Measurements from ENCODE around the gene TBC1D2B.
"Not testable (repeated sequence)": the region's sequence is repeated elsewhere in the genome, so short reads cannot be mapped to it uniquely, and the experiment has no call there.

The TBC1D2B gene

DNA sequence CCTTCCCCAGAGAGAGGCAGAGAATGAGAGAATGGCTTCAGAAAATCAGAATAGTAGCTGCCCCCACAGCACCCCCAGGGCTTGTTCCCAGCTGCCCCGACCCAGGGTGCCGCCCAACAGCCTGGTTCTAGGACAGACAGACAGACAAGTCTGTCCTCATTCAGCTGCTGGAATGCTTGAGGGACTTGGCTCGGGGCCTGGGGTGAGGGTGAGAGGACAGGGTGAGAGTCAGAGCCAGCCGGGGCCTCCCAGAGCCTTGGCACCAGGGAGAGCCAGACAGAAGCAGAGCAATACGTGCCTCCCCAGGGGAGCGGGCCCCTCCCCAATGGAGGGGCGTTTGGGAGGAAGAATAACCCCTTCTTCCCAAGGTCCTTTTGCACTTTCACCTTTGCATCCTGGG is 105.6 kb downstream of the TBC1D2B start:
- DNase-seq = not testable (repeated sequence)

DNA sequence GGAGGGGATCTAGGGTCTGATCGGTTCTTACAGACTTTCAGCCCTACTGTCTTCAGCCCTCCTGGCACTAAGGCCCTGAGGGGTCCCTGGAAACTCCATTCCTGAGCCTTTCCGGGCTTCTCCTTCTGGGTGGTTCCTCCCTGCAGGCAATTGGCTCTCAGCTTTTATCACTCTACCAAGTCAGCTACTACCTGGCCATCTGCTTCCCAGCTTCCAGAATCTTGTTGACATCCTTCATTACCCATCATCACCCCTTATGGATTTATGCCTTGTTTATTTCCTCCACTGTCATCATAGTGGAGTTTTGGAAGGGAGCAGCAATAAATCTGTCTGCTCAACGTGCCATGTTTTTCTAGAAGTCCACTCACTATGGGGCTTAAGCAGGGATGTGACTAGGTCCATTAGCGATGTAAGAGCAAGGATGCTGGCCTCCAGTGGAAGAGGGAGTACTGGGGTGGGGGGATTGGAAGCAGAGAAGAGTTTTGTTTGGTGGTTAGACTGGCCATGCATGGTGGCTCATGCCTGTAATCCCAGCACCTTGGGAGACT is 106.6 kb downstream of the TBC1D2B start:
- DNase-seq = not testable (repeated sequence)

DNA sequence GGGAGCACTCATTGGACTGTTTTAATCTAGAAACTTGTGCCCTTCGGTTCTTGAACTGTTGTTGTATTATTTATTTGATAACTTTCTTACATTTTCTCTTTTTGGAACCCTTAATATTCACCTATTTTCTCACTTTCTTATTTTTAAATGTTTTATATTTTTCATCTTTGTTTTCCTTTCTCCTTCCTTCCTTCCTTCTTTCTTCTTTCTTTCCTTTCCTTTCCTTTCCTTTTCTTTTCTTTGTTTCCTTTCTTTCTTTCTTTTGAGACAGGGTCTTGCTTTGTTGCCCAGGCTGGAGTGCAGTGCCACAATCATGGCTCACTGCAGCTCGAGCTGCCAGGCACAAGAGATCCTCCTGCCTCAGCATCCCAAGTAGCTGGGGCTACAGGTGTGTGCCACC is 108.5 kb downstream of the TBC1D2B start:
- DNase-seq = no peak

DNA sequence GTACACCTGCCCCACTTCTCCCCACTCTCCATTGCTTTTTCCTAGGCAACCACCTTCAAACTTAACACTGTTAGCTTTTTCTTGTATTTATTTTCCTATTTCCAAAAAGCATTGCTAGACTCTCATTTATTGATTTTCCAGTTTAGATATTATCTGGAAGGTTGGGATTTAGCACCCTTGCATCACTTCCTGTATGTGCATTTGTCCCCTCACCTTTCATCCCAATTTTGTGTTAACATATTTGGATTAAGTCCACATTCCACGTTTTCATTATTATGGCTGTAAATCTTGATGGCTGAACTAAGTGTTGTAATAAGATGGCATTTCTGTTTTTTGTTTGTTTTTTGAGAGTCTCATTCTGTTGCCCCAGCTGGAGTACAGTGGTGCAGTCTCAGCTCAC is 109.7 kb downstream of the TBC1D2B start:
- no peak for DNase-seq

DNA sequence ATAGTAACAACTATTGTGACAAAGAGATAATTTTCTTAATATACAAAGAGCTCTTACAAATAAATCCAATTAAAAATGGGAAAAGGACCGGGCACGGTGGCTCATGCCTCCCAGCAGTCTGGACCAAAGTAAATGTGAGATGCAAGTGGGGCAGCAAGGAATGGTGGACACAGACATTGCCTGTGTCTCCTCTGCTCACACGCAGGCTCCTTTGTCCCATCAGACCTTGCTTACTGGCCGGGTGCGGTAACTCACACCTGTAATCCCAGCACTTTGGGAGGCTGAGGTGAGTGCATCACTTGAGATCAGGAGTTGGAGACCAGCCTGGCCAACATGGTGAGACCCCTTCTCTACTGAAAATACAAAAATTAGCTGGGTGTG is 110.3 kb downstream of the TBC1D2B start:
- not testable (repeated sequence) for DNase-seq

DNA sequence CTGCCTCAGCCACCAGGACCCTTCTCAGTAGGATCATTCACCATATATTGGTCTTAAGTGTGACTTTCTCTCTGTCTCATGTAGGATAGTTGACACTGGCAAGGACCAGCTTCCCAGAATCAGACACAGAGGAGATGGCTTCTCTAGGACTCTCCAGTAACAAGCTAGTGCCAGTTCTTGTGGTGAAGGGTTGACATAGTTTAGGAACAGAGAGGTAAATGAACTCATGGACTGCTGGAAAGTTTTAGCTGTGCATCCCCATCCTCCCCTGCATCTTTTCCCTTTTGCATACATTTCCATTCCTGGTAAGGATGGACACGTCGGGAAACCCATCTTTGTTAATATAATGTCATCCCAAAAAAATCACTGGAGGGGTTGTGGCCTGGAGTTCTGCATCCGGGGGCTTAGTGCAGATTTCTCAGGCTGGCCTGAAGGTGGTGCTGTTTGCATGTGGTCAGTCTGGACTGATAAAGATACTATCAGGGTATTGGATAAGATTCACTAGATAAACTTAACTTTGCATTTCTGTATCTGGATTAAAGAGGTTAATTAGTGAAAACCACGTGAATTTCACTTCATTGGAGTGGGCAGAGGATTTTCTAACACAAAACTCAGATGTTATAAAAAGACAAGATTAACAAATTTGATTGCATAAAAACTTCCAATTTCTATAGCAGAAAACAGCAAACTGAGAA is 110.8 kb downstream of the TBC1D2B start:
- peak; percentile 53 for DNase-seq

DNA sequence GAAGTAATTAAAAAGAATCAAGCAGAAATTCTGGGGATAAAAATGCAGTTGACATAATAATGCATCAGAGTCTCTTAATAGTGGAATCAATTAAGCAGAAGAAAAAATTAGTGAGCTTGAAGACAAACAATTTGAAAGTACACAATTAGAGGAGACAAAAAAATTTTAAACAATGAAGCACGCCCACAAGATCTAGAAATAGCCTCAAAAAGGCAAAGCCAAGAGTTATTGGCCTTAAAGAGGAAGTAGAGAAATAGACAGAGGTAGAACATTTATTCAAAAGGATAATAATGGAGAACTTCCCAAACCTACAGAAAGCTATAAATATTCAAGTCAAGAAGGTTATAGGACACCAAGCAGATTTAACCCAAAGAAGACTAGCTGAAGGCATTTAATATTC is 113.3 kb downstream of the TBC1D2B start:
- no peak for DNase-seq

DNA sequence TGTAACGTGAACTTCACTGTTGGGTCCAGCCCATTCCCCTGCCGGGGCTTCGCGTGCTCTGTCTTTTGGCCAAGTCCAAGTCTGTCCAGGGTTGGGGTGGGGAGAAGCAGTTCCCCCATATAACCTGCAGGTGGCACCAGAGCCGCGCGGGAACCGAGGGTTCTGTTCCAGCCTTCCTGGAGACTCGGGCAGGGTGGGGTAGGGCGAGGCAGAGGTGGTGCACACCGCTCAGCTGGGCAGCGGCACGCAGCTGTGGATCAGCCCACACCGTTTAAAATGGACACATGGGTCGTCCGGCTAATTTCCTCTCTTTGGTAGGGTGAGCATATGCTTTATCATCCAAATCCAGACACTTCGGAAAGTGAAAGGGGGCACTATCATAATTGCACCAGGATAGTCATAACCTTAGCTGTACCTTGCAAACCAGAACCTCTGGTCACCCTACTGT is 118.1 kb downstream of the TBC1D2B start:
- DNase-seq = peak; percentile 70

DNA sequence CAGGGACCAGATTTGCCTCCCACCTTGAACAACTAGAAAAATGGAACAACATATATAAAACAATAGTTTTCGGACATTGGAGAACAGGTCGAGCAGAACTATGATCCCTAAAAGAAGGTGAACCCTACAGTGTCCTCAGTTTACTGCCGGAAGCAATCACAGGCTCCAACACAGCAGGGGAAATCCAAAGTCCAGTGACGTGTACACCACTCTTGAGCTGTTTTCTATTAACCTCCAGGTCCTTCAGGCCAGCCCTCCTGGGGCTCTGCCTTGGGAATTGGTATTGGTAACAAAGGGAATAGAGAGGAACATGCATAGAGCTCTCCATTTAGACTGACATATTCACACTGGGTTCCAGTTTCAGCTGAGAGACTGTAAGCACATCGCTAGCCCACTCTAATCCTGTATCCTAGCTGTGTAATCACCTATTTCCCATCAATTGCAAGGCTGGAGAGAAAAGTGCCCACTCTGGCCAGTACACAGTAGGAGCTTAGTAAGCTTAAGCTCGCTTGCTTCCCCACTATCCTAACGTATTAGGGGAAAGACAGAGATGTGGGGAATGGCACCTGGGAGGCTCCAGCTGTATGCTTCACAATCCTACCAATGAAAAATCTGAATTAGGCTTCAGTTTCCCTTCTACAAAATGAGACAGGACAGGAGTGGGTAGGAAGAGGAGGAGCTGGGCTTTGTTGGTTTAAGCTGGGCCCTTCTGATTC is 118.6 kb downstream of the TBC1D2B start:
- DNase-seq = not testable (repeated sequence)

DNA sequence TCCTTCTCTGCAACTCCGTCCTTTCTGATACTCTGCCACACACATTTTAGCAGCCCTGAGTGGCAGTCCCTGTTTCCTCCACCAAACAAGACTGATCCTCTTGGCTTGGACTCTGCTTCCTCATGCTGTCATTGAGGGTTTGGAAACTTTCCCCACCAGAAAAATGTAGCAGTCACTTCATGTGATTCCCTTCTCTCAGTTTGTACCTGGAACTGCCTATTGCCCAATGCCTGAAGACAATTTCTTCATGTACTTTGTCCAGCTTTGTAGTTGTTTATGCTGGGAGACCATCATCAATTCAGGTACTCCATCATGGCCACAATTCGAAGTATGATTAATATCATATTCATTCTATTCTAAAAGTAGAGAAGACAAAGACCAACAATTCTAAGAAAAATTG is 119.5 kb downstream of the TBC1D2B start:
- not testable (repeated sequence) for DNase-seq

DNA sequence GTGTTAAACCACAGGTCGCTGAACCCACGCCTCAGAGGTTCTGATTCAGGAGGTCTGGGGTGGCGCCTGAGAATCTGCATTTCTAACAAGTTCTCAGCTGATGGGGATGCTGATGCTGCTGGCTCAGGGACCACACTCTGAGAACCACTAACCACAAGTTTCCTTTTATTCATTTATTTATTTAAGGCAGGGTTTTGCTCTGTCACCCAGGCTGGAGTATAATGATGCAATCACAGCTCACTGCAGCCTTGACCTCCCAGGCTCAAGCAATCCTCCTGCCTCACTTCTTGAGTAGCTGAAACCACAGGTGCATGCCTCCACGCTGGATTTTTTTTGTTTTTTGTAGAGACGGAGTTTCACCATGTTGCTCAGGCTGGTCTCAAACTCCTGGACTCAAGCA is 123.6 kb downstream of the TBC1D2B start:
- not testable (repeated sequence) for DNase-seq

DNA sequence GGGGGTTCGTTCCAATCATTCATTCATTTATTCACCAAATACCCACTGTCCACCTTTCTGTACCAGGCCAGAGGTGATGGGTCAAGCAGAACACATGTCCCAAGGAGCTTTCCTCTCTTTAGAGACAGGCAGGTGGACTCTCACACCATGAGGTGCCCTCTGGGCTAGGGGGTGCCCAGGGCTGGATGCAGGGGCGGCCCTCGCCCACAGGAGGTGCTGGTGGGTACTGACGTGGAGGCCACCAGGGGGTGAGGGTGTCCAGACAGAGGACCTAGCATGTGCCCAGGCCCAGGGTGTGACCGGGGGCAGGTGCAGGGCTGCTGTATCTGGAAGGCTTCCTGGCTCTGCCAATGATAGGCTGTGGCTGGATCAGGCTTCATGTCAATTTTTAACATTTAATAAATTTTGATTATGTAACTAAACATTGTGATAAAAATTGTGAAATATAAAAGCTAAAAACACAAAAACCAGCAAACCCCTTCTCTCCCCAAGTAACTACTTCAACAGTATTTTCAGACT is 124.5 kb downstream of the TBC1D2B start:
- DNase-seq = not testable (repeated sequence)

DNA sequence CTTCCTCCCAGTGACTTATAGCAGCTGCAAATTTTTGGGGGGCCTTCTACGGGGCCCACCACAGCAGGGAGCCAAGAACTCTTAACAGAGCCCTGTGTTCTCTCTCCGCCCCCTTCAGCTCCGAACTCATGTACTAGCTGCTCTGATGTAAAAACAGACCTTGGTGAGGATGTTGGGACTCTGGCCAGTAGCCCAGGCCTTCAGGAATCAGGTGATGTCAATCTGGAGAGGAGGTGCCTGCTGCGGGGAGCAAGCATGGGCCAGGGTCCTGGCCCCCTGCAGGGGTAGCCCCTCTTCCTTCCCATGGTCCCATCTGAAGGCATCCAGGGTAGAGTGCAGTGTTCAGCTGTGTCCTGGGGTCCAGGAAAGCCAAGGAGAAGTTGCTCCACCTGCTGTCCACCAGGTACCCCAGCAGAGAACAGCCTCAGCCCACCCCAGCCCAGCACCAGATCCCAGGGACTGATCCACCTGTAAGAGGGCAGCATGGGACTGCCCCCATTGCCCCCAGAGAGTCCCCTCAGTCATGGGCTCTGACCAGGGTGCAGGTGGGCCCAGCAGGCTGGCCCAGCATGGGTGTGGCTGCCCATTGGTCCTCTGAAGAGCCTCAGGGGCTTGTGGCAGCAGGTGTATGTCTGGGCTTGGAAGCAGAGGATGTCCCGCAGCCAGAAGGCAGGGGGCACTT is 126.3 kb downstream of the TBC1D2B start:
- DNase-seq = not testable (repeated sequence)

DNA sequence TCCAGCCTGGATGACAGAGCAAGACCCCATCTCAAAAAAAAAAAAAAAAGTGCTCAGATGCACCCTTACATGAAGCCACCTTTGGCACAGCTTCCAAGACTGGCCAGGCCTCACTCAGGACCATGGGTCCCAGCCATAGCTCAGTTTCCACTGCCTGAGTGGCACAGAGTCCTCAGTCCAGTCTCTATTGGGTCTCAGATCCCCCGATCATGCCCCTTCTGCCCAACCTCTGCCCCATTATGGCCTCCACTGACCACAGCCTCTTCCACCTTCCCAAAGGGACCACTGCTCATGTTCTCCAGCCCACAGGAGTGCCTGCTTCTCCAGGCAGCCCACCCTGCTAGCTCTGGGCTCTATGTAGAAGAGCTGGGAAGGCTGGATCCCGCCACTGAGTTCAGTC is 127.0 kb downstream of the TBC1D2B start:
- not testable (repeated sequence) for DNase-seq

DNA sequence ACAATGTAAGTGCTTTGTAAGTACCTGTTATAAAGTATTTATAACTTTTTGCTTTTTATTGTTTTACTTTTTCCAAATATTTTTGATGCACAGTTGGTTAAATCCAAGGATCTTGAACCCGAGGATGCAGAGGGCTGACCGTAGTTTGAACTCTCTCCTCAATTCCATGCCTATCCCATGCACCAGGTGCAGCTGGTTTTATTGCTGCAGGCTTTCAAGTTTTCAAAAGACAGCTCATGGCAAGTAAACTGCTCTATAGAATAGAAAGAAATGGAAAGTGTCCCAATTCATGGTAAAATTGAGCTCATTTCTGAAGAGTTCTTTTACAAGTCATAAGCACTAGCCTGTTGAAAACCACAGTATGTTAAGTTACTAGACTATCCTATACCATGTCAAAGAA is 131.9 kb downstream of the TBC1D2B start:
- DNase-seq = no peak

All from activated naive CD4-positive, alpha-beta T cell treated with anti-CD3 and anti-CD28 coated beads, Interleukin-2, amount 50 U/mL, for 16 hours (primary cell).